Retina (tissue), 1 donor: ENCODE measurements around the gene CTNS.
"Not testable (repeated sequence)": the region's sequence is repeated elsewhere in the genome, so short reads cannot be mapped to it uniquely, and the experiment has no call there.

ENCODE experiments used
- DNase-seq: peaks from one replicate; pipeline ENCODE4 v3.0.0-alpha.2; 2016

CTNS gene

DNA sequence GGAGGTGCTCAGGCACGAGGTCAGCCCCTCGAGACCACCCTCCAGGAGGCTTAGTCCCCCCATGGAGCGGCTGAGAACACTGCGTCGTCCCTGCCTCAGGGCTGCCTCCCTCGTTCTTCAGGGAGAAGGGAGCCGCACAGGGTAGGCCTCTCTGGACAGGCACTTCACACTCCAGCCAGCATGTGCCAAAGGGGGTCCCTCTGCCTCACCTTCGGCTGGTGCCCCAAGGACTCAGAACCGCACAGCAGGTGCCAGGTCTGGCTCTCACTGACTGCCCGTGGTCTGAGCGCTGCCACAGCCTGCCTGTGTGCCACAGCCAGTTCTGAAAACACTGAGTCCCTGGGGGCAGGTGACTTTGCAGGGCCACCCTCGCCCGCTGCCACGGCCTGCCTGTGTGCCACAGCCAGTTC lies 52.3 kb downstream of the CTNS start:
- no peak for DNase-seq

GRCh38 chr17:3689262-3690093 lies 52.9 kb downstream of the CTNS start:
- no peak for DNase-seq

GRCh38 chr17:3690094-3690715 lies 53.6 kb downstream of the CTNS start:
- no peak for DNase-seq

DNA sequence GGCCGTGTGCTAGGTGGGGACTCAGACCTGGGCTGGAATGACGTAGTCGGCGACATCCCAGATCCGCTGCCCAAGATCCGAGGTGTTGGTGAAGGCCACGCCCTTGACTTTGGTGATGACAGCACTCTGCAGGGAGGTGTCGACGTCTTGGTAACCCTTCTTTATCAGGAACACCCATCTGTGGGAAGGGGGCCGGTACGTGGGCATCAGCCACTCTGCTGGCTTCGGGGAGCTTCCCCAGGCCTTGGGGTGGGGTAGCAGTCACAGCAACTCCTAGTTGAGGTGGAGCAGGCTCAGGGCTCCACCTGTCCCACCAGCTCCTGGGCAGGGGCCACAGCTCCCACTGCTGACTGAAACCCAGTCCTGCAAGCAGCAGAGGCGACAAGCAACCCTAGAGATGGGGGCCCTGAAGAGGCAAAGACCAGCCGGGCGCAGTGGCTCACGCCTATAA lies 55.1 kb downstream of the CTNS start:
- no peak for DNase-seq

DNA sequence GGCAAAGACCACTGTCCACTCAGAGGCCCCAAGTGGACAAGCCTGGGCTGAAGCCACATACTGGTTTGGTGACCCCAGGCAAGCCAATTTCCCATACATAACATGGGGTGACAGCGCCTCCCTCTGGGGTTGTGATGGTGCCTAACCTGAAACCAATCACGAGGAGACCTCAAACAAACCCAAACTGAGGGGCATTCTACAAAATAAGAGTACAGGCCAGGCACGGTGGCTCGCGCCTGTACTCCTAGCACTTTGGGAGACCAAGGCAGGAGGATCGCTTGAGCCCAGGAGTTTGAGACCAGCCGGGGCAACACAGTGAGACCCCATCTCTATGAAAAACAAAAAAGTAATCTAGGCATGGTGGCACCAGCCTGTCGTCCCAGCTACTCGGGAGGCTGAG lies 55.8 kb downstream of the CTNS start:
- DNase-seq, result no peak

GRCh38 chr17:3693141-3693540 lies 56.6 kb downstream of the CTNS start:
- DNase-seq, result no peak

DNA sequence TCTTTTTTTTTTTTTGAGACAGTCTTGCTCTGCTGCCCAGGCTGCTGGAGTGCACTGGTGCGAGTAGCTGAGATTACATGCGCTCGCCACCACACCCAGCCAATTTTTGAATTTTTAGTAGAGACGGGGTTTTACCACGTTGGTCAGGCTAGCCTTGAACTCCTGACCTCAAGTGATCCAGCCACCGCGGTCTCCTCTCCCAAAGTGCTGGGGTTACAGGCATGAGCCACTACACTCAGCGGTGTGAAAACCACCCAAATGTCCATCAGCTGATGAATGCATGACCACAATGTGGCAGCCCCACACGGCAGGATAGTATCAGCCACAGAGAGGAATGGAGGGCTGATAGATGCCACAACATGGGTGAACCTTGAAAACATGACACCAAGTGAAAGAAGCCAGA lies 57.3 kb downstream of the CTNS start:
- DNase-seq, result no peak

DNA sequence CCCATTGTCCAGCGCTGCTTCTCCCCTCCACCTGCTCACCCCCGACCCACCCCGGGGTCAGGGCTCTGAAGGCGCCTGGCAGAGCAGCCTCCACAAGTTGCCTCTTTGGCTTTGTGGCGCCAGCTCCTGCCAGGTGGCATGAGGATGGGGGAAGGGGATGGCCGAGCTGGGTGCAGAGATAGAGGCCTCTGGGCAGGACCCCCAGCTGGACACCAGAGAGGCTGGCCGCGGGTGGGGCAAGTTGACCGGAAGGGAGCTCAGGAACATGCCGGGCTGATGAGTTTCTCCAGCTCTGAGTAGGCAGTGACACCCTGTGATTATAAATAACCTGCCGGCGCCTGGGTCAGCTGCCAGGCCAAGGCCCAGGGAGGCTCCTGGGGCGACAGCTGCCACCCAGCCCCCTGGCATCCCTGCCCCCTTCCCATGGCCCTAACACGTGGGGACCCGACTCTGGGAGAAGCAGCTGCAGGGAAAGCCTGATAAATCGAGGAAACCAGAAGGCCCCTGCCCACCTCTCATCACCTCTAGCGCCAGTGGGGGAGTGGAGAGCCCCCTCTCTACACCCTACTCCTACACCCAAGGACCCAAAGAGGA lies 58.7 kb downstream of the CTNS start:
- peak; percentile 50 for DNase-seq

DNA sequence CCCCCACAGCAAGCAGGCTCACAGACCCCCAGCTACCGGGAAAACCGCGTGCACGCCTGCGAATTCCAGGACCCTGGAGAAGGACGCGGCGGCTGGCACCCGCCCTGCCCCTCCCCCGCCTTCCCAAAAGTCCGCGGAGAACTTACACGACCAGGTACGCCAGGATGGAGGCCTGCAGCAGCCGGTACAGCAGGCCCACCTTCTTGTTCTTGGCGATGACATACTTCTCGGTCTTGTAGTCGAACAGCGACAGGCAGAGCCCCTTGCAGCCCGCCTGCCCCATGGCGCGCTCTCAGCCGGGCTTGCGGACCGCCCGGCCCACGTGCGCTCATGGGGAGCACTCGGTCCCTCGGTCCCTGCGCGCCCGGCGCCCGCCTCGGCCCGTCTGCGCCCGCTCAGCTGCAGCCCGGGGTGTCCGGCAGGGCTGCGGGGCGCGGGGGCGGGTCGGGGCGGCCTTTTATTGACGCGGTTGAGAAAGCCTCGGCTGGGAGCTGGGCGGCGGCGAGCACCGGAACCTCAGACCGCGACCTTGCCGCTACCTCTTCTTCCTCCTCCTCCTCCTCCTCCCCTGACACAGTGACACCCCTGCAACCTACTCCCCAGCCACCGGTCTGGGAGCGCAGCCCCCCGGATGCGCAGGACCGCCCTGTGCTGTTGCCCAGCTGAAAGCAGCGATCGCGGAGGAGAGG lies 59.3 kb downstream of the CTNS start, which contains the start of gene P2RX5:
Gene P2RX5 (minus strand): TSS at position 433 of the 689 bp plus-strand sequence. CDS start 150 bp downstream, at position 283.
- DNase-seq, result peak; percentile 52

DNA sequence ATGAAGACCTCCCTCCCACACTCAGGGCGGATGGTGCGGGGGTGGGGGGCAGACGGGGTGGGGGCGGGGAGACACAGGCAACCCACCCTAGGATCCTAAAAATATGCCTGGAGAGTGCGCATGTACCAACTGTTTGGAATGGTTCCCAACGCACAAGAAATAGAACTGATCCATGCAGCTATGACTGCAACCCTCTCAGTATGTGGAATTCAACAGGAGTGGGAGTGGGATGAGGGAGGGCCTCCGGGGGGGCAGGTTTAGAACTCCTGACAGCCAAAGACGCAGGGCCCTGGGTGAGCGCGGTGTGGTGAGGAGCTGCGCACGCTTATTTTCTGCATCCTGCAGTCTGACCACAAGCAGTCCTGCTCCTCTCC lies 60.5 kb downstream of the CTNS start:
- DNase-seq, result no peak

- DNase-seq, result no peak
Observed at GRCh38 chr17:3698139-3698538, 61.6 kb downstream of the CTNS start.

DNA sequence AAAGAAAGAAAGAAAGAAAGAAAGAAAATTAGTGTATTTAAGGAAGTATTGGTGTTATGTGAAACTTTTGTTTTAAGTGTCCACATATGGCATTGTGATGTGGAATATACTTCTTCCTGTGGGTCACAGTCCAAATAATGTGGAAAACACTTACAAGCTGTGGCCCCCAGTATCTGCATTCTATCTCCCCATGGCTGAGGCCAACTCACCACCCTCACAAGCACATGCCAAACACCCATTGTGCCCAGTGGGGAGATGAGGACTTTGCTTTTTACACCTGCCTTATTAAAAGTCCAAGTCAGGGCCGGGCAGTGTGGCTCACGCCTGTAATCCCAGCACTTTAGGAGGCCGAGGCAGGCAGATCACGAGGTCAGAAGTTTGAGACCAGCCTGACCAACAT lies 63.4 kb downstream of the CTNS start:
- DNase-seq, result no peak

GRCh38 chr17:3702041-3702539 lies 65.5 kb downstream of the CTNS start:
- not testable (repeated sequence) for DNase-seq

DNA sequence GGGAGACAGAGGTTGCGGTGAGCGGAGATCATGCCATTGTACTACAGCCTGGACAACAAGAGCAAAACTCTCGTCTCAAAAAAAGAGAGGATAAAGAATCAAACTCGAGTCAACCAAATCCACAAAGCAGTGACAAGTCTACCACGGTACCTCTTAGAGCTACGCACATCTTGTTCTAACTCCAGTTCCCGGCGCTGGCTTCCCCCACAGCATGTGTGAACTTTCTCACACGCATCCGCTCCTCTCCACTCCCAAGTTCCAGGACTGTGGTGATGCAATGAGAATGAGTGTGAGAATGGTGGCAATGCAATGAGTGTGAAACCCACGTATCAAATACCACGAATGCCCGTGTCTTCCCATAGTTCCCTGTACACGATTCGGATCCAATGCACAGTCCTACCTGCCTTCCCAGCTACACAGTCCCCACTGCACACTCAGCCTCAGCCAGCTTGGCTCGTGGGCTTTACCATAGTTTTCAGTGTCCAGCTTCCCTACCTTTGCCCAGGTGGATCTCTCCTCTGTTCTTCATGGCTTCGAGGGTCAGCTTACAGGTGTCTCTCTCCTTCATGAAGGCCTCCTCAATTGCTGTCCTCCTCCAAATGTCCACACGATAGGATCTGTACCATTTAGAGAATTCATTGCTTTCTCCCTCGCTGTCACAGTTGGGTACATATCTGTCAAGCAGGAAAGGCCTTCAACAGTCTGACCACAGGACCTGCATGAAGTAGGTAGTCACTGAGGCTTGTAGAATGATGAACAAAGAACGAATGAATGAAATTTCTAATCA lies 68.6 kb downstream of the CTNS start:
- no peak for DNase-seq

GRCh38 chr17:3705718-3705984 lies 69.1 kb downstream of the CTNS start:
- not testable (repeated sequence) for DNase-seq

DNA sequence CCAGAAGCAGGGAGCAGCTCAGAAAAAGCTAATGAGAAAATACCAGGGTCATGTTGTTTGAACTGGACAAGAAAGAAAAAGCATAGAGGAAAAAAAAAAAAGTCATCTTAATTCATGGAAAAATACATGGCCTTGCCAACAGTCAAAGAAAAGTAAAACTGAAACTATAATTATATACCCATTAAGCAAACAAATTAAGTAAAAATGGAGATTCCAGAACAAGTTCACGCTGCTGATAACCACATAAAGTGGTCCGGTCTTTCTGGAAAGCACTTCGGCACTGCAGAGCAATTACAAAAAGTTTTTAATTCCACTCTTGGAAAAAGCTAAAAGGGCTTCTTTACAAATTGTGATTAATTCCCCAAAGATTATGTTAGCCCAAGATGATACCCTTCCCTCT lies 71.8 kb downstream of the CTNS start:
- DNase-seq, result no peak

GRCh38 chr17:3710951-3711383 lies 74.4 kb downstream of the CTNS start:
- DNase-seq, result no peak
